KMS-11 (cell line): ENCODE measurements around the gene LST1.

ENCODE experiments used
- H2AFZ ChIP-seq: fragments of 200-600 bp; sonication (generic); 2 replicates; pipeline ENCODE4 v1.6.1; 2016; ENCODE audit warnings: antibody characterized with exemption, mixed run types, low read depth
- H3K27ac ChIP-seq: fragments of 200-600 bp; sonication (generic); 2 replicates; pipeline ENCODE4 v1.6.1; 2016; ENCODE audit warnings: mild to moderate bottlenecking, mixed run types
- H3K27me3 ChIP-seq: fragments of 200-600 bp; sonication (generic); 2 replicates; pipeline ENCODE4 v1.6.1; 2017; ENCODE audit warnings: mild to moderate bottlenecking, low read depth, mixed run types, moderate library complexity; ENCODE audit not compliant: insufficient read depth
- H3K36me3 ChIP-seq: fragments of 200-600 bp; sonication (generic); 2 replicates; pipeline ENCODE4 v1.6.1; 2017; ENCODE audit warnings: mild to moderate bottlenecking, mixed run types; ENCODE audit not compliant: insufficient read depth
- H3K4me1 ChIP-seq: fragments of 200-600 bp; sonication (generic); 2 replicates; pipeline ENCODE4 v1.6.1; 2016; ENCODE audit warnings: mild to moderate bottlenecking, low read depth, mixed run types; ENCODE audit not compliant: poor library complexity, severe bottlenecking
- H3K4me2 ChIP-seq: fragments of 200-600 bp; sonication (generic); 2 replicates; pipeline ENCODE4 v1.7.0; 2016; ENCODE audit warnings: mild to moderate bottlenecking, mixed run types
- H3K4me3 ChIP-seq: fragments of 200-600 bp; sonication (generic); IDR thresholded peaks from 2 replicates; pipeline ENCODE4 v1.6.1; 2017; ENCODE audit warnings: low read depth, low read length, mixed read lengths; ENCODE audit not compliant: insufficient read depth
- H3K79me2 ChIP-seq: fragments of 200-600 bp; sonication (generic); 2 replicates; pipeline ENCODE4 v1.6.1; 2016; ENCODE audit warnings: low read depth, mixed run types; ENCODE audit not compliant: insufficient read depth
- H3K9ac ChIP-seq: fragments of 200-600 bp; sonication (generic); 2 replicates; pipeline ENCODE4 v1.6.1; 2016; ENCODE audit warnings: mild to moderate bottlenecking, mixed run types
- H4K20me1 ChIP-seq: fragments of 200-600 bp; sonication (generic); 2 replicates; pipeline ENCODE4 v1.6.1; 2016; ENCODE audit warnings: mild to moderate bottlenecking, mixed run types; ENCODE audit not compliant: insufficient read depth
- CTCF ChIP-seq: fragments of 200-600 bp; sonication (generic); conservative IDR thresholded peaks from 2 replicates; pipeline ENCODE4 v1.6.1; 2017; ENCODE audit warnings: low read depth, mild to moderate bottlenecking, antibody characterized with exemption, low read length, moderate library complexity, mixed read lengths

Gene LST1

GRCh38 chr6:31567531-31568370 is 18.3 kb upstream of the LST1 start:
- H3K4me1 ChIP-seq: peaks cover 54% of the 10 kb centered on the region
- no peak overlapping the region for H3K9ac ChIP-seq
- no peaks in the 10 kb centered on the region for H3K36me3 ChIP-seq
- H3K27me3 ChIP-seq: peaks cover 45% of the 10 kb centered on the region
- peak overlapping the region; percentile 69 for H3K4me2 ChIP-seq
- no peaks in the 10 kb centered on the region for H4K20me1 ChIP-seq
- H3K4me3 ChIP-seq: no peak overlapping the region
- H2AFZ ChIP-seq: no peak overlapping the region
- peak overlapping the region; percentile 21; the same call in 1 of the 2 replicates for H3K27ac ChIP-seq
- H3K79me2 ChIP-seq: no peaks in the 10 kb centered on the region
- TF ChIP-seq CTCF: no peak

- Histone ChIP-seq H3K27ac (peak overlapping the region; percentile 21; the same call in 1 of the 2 replicates), H3K36me3 (no peaks in the 10 kb centered on the region), H3K4me1 (peaks cover 54% of the 10 kb centered on the region), H3K9ac (no peak overlapping the region), H2AFZ (no peak overlapping the region), H3K4me3 (no peak overlapping the region), H3K27me3 (peaks cover 44% of the 10 kb centered on the region), H4K20me1 (no peaks in the 10 kb centered on the region), H3K4me2 (peak overlapping the region; percentile 86), H3K79me2 (no peaks in the 10 kb centered on the region)
- no peak for TF ChIP-seq CTCF
Observed at GRCh38 chr6:31568537-31568961, 17.5 kb upstream of the LST1 start.

- Histone ChIP-seq H2AFZ (no peak overlapping the region), H3K79me2 (no peaks in the 10 kb centered on the region), H3K4me1 (peaks cover 54% of the 10 kb centered on the region), H3K4me3 (no peak overlapping the region), H3K4me2 (no peak overlapping the region), H3K27ac (no peak overlapping the region), H4K20me1 (no peaks in the 10 kb centered on the region), H3K36me3 (no peaks in the 10 kb centered on the region), H3K9ac (no peak overlapping the region), H3K27me3 (peaks cover 53% of the 10 kb centered on the region)
- no peak for TF ChIP-seq CTCF
Observed at GRCh38 chr6:31569861-31570536, 16.1 kb upstream of the LST1 start.

- Histone ChIP-seq H3K4me3 (no peak within 1 kb of the TSS), H3K79me2 (no peaks in the 10 kb centered on the region), H3K4me1 (peaks cover 47% of the 10 kb centered on the region), H3K9ac (no peak within 1 kb of the TSS), H3K27me3 (peaks cover 43% of the 10 kb centered on the region), H3K36me3 (no peaks in the 10 kb centered on the region), H4K20me1 (no peaks in the 10 kb centered on the region), H2AFZ (no peak within 1 kb of the TSS), H3K27ac (no peak within 1 kb of the TSS), H3K4me2 (no peak within 1 kb of the TSS)
- TF ChIP-seq CTCF: no peak
Observed at GRCh38 chr6:31572041-31572911, 13.8 kb upstream of the LST1 start, which contains the start of gene LTA. Gene LTA, plus strand, starts transcription at chr6:31572289. Its CDS starts 454 bp downstream, at chr6:31572743.
